ENCODE data around the gene ZFHX3.
A peak's percentile ranks its signal among the peaks of the same experiment; 100 is the strongest.

The ZFHX3 gene

GRCh38 chr16:72940886-72941285 lies 107.0 kb downstream of the ZFHX3 start:
- TF ChIP-seq, protein P1, sequence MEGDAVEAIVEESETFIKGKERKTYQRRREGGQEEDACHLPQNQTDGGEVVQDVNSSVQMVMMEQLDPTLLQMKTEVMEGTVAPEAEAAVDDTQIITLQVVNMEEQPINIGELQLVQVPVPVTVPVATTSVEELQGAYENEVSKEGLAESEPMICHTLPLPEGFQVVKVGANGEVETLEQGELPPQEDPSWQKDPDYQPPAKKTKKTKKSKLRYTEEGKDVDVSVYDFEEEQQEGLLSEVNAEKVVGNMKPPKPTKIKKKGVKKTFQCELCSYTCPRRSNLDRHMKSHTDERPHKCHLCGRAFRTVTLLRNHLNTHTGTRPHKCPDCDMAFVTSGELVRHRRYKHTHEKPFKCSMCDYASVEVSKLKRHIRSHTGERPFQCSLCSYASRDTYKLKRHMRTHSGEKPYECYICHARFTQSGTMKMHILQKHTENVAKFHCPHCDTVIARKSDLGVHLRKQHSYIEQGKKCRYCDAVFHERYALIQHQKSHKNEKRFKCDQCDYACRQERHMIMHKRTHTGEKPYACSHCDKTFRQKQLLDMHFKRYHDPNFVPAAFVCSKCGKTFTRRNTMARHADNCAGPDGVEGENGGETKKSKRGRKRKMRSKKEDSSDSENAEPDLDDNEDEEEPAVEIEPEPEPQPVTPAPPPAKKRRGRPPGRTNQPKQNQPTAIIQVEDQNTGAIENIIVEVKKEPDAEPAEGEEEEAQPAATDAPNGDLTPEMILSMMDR (conservative IDR thresholded peaks at IDR 0.05; ENCODE audit: control insufficient read depth, insufficient read depth, low read depth, low read length): no peak
- DNase-seq (ENCODE audit: low read depth): no peak

DNA sequence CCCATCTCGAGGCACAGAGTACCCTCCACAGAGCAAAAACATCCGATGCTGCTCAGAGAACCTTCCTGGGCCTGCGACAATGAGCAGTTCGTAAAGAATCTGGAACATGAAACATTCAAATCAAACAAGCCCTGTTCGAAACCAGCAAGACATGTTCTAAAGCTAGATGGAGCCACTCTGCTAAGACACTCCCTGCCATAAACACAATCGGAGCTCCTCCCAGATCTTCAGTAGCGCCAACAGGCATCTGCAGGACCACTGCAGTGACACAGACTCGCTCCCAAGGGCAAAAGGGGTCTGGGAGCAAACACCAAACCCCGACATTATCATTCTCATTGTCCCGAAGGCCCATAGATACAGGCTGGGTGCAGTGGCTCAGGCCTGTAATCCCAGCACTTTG lies 108.7 kb downstream of the ZFHX3 start:
- TF ChIP-seq, protein P1 (conservative IDR thresholded peaks at IDR 0.05; ENCODE audit: control insufficient read depth, insufficient read depth, low read depth, low read length): peak; percentile 27
- DNase-seq (ENCODE audit: low read depth): peak; percentile 72
- H3K4me3 ChIP-seq (ENCODE audit: control insufficient read depth, low read depth, low read length): peak overlapping the region; percentile 4

More at GRCh38 chr16:72940886-72941285, 107.0 kb downstream of the ZFHX3 start:
- no peak overlapping the region for H3K4me3 ChIP-seq (ENCODE audit: control insufficient read depth, low read depth, low read length)

GRCh38 chr16:72938795-72939164 lies 109.1 kb downstream of the ZFHX3 start:
- TF ChIP-seq, protein P1 (conservative IDR thresholded peaks at IDR 0.05; ENCODE audit: control insufficient read depth, insufficient read depth, low read depth, low read length): no peak
- peak overlapping the region; percentile 4 for H3K4me3 ChIP-seq (ENCODE audit: control insufficient read depth, low read depth, low read length)
- peak; percentile 91 for DNase-seq (ENCODE audit: low read depth)

DNA sequence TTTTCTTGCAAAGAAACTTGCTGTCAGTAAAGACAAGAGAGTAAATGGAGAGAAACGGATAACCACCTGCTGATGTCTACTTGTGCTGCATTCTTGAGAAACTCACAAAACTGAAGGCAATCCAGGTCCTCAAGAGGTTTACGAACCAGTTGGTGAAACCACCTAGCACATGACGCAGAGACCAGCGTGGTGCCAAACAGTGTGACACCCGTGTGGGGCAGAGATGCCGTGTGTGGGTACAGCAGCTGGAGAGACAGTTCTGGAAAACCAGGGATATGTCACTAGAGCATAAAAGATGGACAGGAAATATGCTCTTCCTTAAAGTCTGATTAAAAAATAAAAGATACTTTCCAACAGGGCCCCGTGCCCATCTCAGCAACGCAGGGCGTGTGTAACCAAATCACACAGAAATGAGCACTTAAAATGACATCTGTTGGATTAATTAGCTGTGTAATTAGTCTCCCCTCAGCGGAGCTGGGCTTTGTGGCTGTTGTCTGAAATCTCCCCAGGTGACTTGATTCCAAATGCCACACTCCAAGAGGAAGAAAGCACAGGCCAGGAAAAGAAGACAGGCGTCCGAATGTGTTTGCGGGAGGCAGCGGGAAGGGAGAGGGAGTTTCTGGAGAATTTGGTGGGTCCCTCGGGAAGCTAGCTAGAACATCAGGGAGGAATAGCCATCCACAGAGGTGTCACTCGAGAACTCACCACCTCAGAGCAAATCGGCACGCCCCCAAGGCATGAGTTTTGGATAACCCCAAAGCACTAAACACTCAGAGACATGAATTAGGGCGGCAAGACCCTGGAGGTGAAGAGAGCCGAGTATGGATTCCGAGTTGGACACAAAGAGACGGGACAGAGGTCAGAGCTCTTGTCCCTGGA lies 109.8 kb downstream of the ZFHX3 start:
- TF ChIP-seq, protein P1 (conservative IDR thresholded peaks at IDR 0.05; ENCODE audit: control insufficient read depth, insufficient read depth, low read depth, low read length): no peak
- no peak overlapping the region for H3K4me3 ChIP-seq (ENCODE audit: control insufficient read depth, low read depth, low read length)
- no peak for DNase-seq (ENCODE audit: low read depth)

GRCh38 chr16:72937360-72937759 lies 110.6 kb downstream of the ZFHX3 start:
- TF ChIP-seq, protein P1 (conservative IDR thresholded peaks at IDR 0.05; ENCODE audit: control insufficient read depth, insufficient read depth, low read depth, low read length): no peak
- no peak overlapping the region for H3K4me3 ChIP-seq (ENCODE audit: control insufficient read depth, low read depth, low read length)
- no peak for DNase-seq (ENCODE audit: low read depth)

GRCh38 chr16:72936408-72936807 lies 111.5 kb downstream of the ZFHX3 start:
- TF ChIP-seq, protein P1 (conservative IDR thresholded peaks at IDR 0.05; ENCODE audit: control insufficient read depth, insufficient read depth, low read depth, low read length): no peak
- no peak for DNase-seq (ENCODE audit: low read depth)
- H3K4me3 ChIP-seq (ENCODE audit: control insufficient read depth, low read depth, low read length): no peak overlapping the region
